GM12878 (cell line): ENCODE measurements around the gene CACNG8. TPM values are rescaled to one million over a fixed set of nuclear protein-coding genes. Genes with fewer than 3 reads are reported as not detected.

Experiments used
- ATAC-seq: fragments of 200-7000 bp; cut with Tn5 transposase; 3 replicates; pipeline ENCODE4 v1.9.1; 2020; ENCODE audit warnings: mild to moderate bottlenecking, moderate library complexity
- BruUV-seq: library from RNA; stranded (reverse); fragments of 400-500 nt; replicated peaks from 2 replicates; lab custom pipeline; 2021; lab: Mats Ljungman, UMichigan
- CTCF ChIA-PET: fragments of 300-600 bp; sonication (Branson Sonifier 250); formaldehyde crosslinking; extraction: SDS; loops from one replicate; lab custom pipeline; 2021; ENCODE audit warnings: inconsistent platforms; lab: Yijun Ruan, JAX
- POLR2A ChIA-PET: fragments of 350-600 bp; formaldehyde crosslinking; extraction: SDS; loops from one replicate; lab custom pipeline; 2021; ENCODE audit warnings: inconsistent platforms; lab: Charles Lee
- RAD21 ChIA-PET: fragments of 300-600 bp; sonication (Branson Sonifier 250); formaldehyde crosslinking; loops from one replicate; lab custom pipeline; 2023; ENCODE audit warnings: antibody characterized with exemption; ENCODE audit not compliant: unreplicated experiment; lab: Charles Lee
- SMC1A ChIA-PET: fragments of 300-600 bp; sonication (Branson Sonifier 250); formaldehyde crosslinking; loops from one replicate; lab custom pipeline; 2023; ENCODE audit not compliant: unreplicated experiment, uncharacterized antibody; lab: Charles Lee
- DNase-seq: peaks from one replicate; pipeline ENCODE4 v3.0.0-alpha.2; 2011; ENCODE audit warnings: low read depth, low spot score
- FAIRE-seq: peaks from 3 replicates; lab custom pipeline; 2011; peaks lifted over from hg19 to GRCh38; lab: Jason Lieb, UNC
- H2AFZ ChIP-seq: 2 replicates; pipeline ENCODE4 v1.6.0; 2011; ENCODE audit warnings: low read depth, low read length, control low read depth; ENCODE audit not compliant: control insufficient read depth
- H3K27ac ChIP-seq: 2 replicates; pipeline ENCODE4 v1.5.1; 2011; ENCODE audit warnings: control low read depth; ENCODE audit not compliant: control insufficient read depth, insufficient read depth
- H3K27me3 ChIP-seq, 2 experiments: replicated peaks in 1 of 2; 2 replicates each; pipeline versions ENCODE4 v1.6.0 to v1.6.1; 2011; ENCODE audit warnings: low read length in 1 of 2; ENCODE audit not compliant: control insufficient read depth in 2 of 2, insufficient read depth in 2 of 2
- H3K36me3 ChIP-seq, 2 experiments: 2 replicates each; pipeline ENCODE4 v1.5.1; 2011; ENCODE audit warnings: low read length in 1 of 2; ENCODE audit not compliant: control insufficient read depth in 2 of 2, insufficient read depth in 2 of 2
- H3K4me1 ChIP-seq: 2 replicates; pipeline ENCODE4 v1.6.1; 2011; ENCODE audit warnings: mild to moderate bottlenecking, low read length, moderate library complexity, mixed read lengths; ENCODE audit not compliant: control insufficient read depth, insufficient read depth
- H3K4me2 ChIP-seq: 2 replicates; pipeline ENCODE4 v1.6.0; 2011; ENCODE audit warnings: control low read depth; ENCODE audit not compliant: control insufficient read depth, insufficient read depth
- H3K4me3 ChIP-seq: fragments of 200-600 bp; sonication (generic); 2 replicates; pipeline ENCODE4 v1.5.1; 2016
- H3K79me2 ChIP-seq: 2 replicates; pipeline ENCODE4 v1.6.0; 2011; ENCODE audit warnings: low read length; ENCODE audit not compliant: control insufficient read depth, insufficient read depth
- H3K9ac ChIP-seq: 2 replicates; pipeline ENCODE4 v1.8.0; 2011; ENCODE audit warnings: low read length, control low read depth, mixed read lengths; ENCODE audit not compliant: control insufficient read depth, insufficient read depth
- H3K9me3 ChIP-seq: replicated peaks from 3 replicates; pipeline ENCODE4 v1.5.1; 2011; ENCODE audit warnings: mild to moderate bottlenecking, low read length; ENCODE audit not compliant: control insufficient read depth, insufficient read depth
- H4K20me1 ChIP-seq: 2 replicates; pipeline ENCODE4 v1.6.0; 2011; ENCODE audit not compliant: control insufficient read depth, insufficient read depth
- CBFB ChIP-seq: IDR thresholded peaks from 2 replicates; pipeline ENCODE4 v1.6.1; 2016; ENCODE audit warnings: antibody characterized with exemption, low read depth
- CREM ChIP-seq: IDR thresholded peaks from 2 replicates; pipeline ENCODE4 v1.6.1; 2014; ENCODE audit warnings: antibody characterized with exemption, low read depth
- EED ChIP-seq: sonication (generic); IDR thresholded peaks from 2 replicates; pipeline ENCODE4 v1.6.1; 2016; ENCODE audit warnings: antibody characterized with exemption, low read depth
- EGR1 ChIP-seq, 2 experiments: IDR thresholded peaks; 1 replicate in 1 of 2; 2 replicates in 1 of 2; pipeline ENCODE4 v1.6.1; 2011 to 2012; ENCODE audit warnings: low read depth in 2 of 2, low read length in 2 of 2, borderline replicate concordance in 1 of 2, mild to moderate bottlenecking in 1 of 2, moderate library complexity in 1 of 2
- MXI1 ChIP-seq: fragments of 150-350 bp; IDR thresholded peaks from 2 replicates; pipeline ENCODE4 v1.6.1; 2011; ENCODE audit warnings: low read depth, mild to moderate bottlenecking, inconsistent platforms, low read length, improper control_type of control experiment
- MYB ChIP-seq: fragments of 150-350 bp; IDR thresholded peaks from 2 replicates; pipeline ENCODE4 v1.6.1; 2014; ENCODE audit warnings: mild to moderate bottlenecking, low read depth, low read length, borderline replicate concordance
- NR2C2 ChIP-seq: IDR thresholded peaks from 2 replicates; pipeline ENCODE4 v1.6.1; 2011; ENCODE audit warnings: borderline replicate concordance, low read depth; ENCODE audit not compliant: control insufficient read depth, insufficient read length
- POLR2AphosphoS2 ChIP-seq: IDR thresholded peaks from 2 replicates; pipeline ENCODE4 v1.6.1; 2011; ENCODE audit warnings: low read depth, mild to moderate bottlenecking, low read length, improper control_type of control experiment, moderate library complexity
- POU2F2 ChIP-seq: IDR thresholded peaks from 3 replicates; pipeline ENCODE4 v1.6.1; 2011; ENCODE audit warnings: low read depth, mild to moderate bottlenecking, low read length, borderline replicate concordance
- SMAD5 ChIP-seq: IDR thresholded peaks from 2 replicates; pipeline ENCODE4 v1.6.1; 2016; ENCODE audit warnings: antibody characterized with exemption, low read depth
- USF2 ChIP-seq: IDR thresholded peaks from 2 replicates; pipeline ENCODE4 v1.6.1; 2011; ENCODE audit warnings: low read depth, low read length, improper control_type of control experiment, borderline replicate concordance
- ZNF384 ChIP-seq: IDR thresholded peaks from 2 replicates; pipeline ENCODE4 v1.6.1; 2012; ENCODE audit warnings: low read depth, mild to moderate bottlenecking, low read length, improper control_type of control experiment, borderline replicate concordance
- WGBS: methylation state at CpG from one replicate; pipeline ENCODE4 v1.1.6; 2016; ENCODE audit warnings: low lambda C conversion rate; ENCODE audit not compliant: insufficient replicate concordance, insufficient coverage; ENCODE audit errors: missing lambda C conversion rate; 5-methylcytosine and 5-hydroxymethylcytosine counted together
- in situ Hi-C: fragments of 300-500 bp; cut with MboI; formaldehyde crosslinking; loops from 9 replicates; pipeline ENCODE4 v1.14.3; 2018; ENCODE audit warnings: mixed read lengths
- intact Hi-C: fragments of 100-400 bp; cut with micrococcal nuclease; formaldehyde crosslinking; loops from one replicate; pipeline ENCODE4 v1.14.2; 2022; ENCODE audit not compliant: unreplicated experiment
- polyA plus RNA-seq, 11 experiments: library from polyadenylated mRNA; depleted of rRNA in 4 of 11; unstranded in 6 of 11; stranded (reverse) in 5 of 11; fragments of >200 nt; fragmentation: Nextera tagmentation in 4 of 11; fragmentation: Illumina TruSeq in 1 of 11; extraction: Ambion mirVana in 4 of 11; extraction: Trizol in 1 of 11; gene quantifications; 1 replicate in 1 of 11; 2 replicates in 10 of 11; pipeline versions ENCODE4 v1.2.1 to v1.2.3, GENCODE V29; 2011 to 2016; ENCODE audit warnings: inconsistent platforms in 2 of 11, missing spikeins in 2 of 11, low read depth in 1 of 11
- total RNA-seq, 4 experiments: library from RNA; depleted of rRNA in 3 of 4; stranded (reverse); fragments of >200 nt in 3 of 4; fragmentation: Illumina TruSeq in 1 of 4; extraction: Trizol in 1 of 4; gene quantifications; 2 replicates each; pipeline versions ENCODE4 v1.2.1 to v1.2.3, GENCODE V29; 2013 to 2021
- TF ChIP-seq, protein P1 (sequence below): IDR thresholded peaks from 2 replicates; pipeline ENCODE4 v1.6.1; 2011; ENCODE audit warnings: borderline replicate concordance, low read depth, mild to moderate bottlenecking, moderate library complexity, low read length; ENCODE audit not compliant: insufficient read depth, poor library complexity, severe bottlenecking

The CACNG8 gene
- total and polyA plus RNA-seq, 10 of the 15 experiments (the other 5 are each of a cell fraction or from before 2014, with no cell fraction given), result not detected

- no TSS peak for BruUV-seq
- POLR2A ChIA-PET, result no interaction called here
- SMC1A ChIA-PET, result no interaction called here
- H3K4me1 ChIP-seq, result no peaks in the 10 kb centered on the region
- no peaks in the 10 kb centered on the region; the same call in 2 of the 3 replicates for H3K9me3 ChIP-seq
- no peak for DNase-seq
- intact Hi-C loops, result no loop called here
- no peak for FAIRE-seq
- CTCF ChIA-PET, result no interaction called here
- ATAC-seq, result no peak
- no peaks in the 10 kb centered on the region for H4K20me1 ChIP-seq
- no peak overlapping the region for H3K4me2 ChIP-seq
- no peak overlapping the region for H3K9ac ChIP-seq
- H2AFZ ChIP-seq, result no peak overlapping the region
- no peak overlapping the region for H3K4me3 ChIP-seq
- no peak for TF ChIP-seq EGR1 (IDR thresholded peaks at IDR 0.05; ENCODE audit: borderline replicate concordance in 1 of 2, low read depth in 2 of 2, low read length in 2 of 2)
- no peak for TF ChIP-seq ZNF384
- TF ChIP-seq EED, result no peak
- TF ChIP-seq POLR2AphosphoS2, result no peak
- TF ChIP-seq MYB, result no peak
- TF ChIP-seq, protein P1, sequence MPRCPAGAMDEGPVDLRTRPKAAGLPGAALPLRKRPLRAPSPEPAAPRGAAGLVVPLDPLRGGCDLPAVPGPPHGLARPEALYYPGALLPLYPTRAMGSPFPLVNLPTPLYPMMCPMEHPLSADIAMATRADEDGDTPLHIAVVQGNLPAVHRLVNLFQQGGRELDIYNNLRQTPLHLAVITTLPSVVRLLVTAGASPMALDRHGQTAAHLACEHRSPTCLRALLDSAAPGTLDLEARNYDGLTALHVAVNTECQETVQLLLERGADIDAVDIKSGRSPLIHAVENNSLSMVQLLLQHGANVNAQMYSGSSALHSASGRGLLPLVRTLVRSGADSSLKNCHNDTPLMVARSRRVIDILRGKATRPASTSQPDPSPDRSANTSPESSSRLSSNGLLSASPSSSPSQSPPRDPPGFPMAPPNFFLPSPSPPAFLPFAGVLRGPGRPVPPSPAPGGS, result no peak
- no peak for TF ChIP-seq MXI1
- TF ChIP-seq CBFB, result no peak
- no peak for TF ChIP-seq CREM
- TF ChIP-seq SMAD5, result no peak
- no peak for TF ChIP-seq USF2
- no peak for TF ChIP-seq POU2F2
- no peak for TF ChIP-seq NR2C2
- TF ChIP-seq, all 136 proteins: peak for 0
- 19% methylated on average over 3 of the region's 3 CpGs for WGBS
- Histone ChIP-seq H3K27ac (no peak overlapping the region), H3K27me3 (no peaks in the 10 kb centered on the region), H3K79me2 (no peaks in the 10 kb centered on the region), H3K36me3 (no peaks in the 10 kb centered on the region)
- RAD21 ChIA-PET, result no interaction called here
- in situ Hi-C loops, result no loop called here
Observed at GRCh38 chr19:53993448-53993847, 30.7 kb downstream of the CACNG8 start.
